ENCODE data around the gene RBM42. TPM values are rescaled to one million over a fixed set of nuclear protein-coding genes. Genes with fewer than 3 reads are reported as not detected.
A peak's percentile ranks its signal among the peaks of the same experiment; 100 is the strongest.

The RBM42 gene
- total RNA-seq, 4 donors from 2014 or later = 45.1 to 75.9 (median 65.0) TPM

- Histone ChIP-seq H3K9me3 (peaks cover 6% of the 10 kb centered on the region), H3K4me1 (peaks cover 9% of the 10 kb centered on the region), H3K4me3 (no peak overlapping the region), H3K36me3 (no peaks in the 10 kb centered on the region), H3K27me3 (no peaks in the 10 kb centered on the region), H3K27ac (no peak overlapping the region)
- WGBS = 91% methylated on average over 2 of the region's 2 CpGs
- TF ChIP-seq CTCF (IDR thresholded peaks at IDR 0.05) (no peak), POLR2AphosphoS5 (IDR thresholded peaks at IDR 0.05) (no peak), EP300 (IDR thresholded peaks at IDR 0.05) (no peak), POLR2A (IDR thresholded peaks at IDR 0.05) (no peak)
- no peak for DNase-seq (ENCODE audit: low spot score in 2 of 2)
These were observed 20.6 kb upstream of the RBM42 start for GRCh38 chr19:35608251-35608650.

- peaks cover 6% of the 10 kb centered on the region for H3K9me3 ChIP-seq
- no peak overlapping the region for H3K4me3 ChIP-seq
- peaks cover under 1% of the 10 kb centered on the region for H3K36me3 ChIP-seq
- no peak for TF ChIP-seq POLR2AphosphoS5 (IDR thresholded peaks at IDR 0.05)
- TF ChIP-seq CTCF (IDR thresholded peaks at IDR 0.05) = no peak
- TF ChIP-seq EP300 (IDR thresholded peaks at IDR 0.05) = no peak
- no peak for TF ChIP-seq POLR2A (IDR thresholded peaks at IDR 0.05)
- 74% methylated on average over 4 of the region's 6 CpGs for WGBS
- peaks cover 12% of the 10 kb centered on the region for H3K4me1 ChIP-seq
- no peak overlapping the region for H3K27ac ChIP-seq
- DNase-seq (ENCODE audit: low spot score in 2 of 2) = no peak
- H3K27me3 ChIP-seq = no peaks in the 10 kb centered on the region
These were observed 18.9 kb upstream of the RBM42 start for GRCh38 chr19:35609851-35610353.

GRCh38 chr19:35612224-35612558, 16.6 kb upstream of the RBM42 start:
- H3K27ac ChIP-seq = peak overlapping the region; percentile 3
- peaks cover 6% of the 10 kb centered on the region for H3K9me3 ChIP-seq
- H3K4me1 ChIP-seq = peaks cover 12% of the 10 kb centered on the region
- TF ChIP-seq POLR2AphosphoS5 (IDR thresholded peaks at IDR 0.05) (no peak), CTCF (IDR thresholded peaks at IDR 0.05) (no peak), POLR2A (IDR thresholded peaks at IDR 0.05) (no peak), EP300 (IDR thresholded peaks at IDR 0.05) (no peak)
- peak overlapping the region; percentile 76 for H3K4me3 ChIP-seq
- no peak for DNase-seq (ENCODE audit: low spot score in 2 of 2)
- peaks cover 24% of the 10 kb centered on the region for H3K36me3 ChIP-seq
- WGBS = 35% methylated on average over 9 of the region's 9 CpGs
- no peaks in the 10 kb centered on the region for H3K27me3 ChIP-seq

GRCh38 chr19:35612559-35613321, 16.1 kb upstream of the RBM42 start, which contains the start of gene HAUS5:
Gene HAUS5, plus strand, starts transcription at chr19:35612735. Its CDS starts 60 bp downstream, at chr19:35612795.
- H3K27me3 ChIP-seq = no peaks in the 10 kb centered on the region
- 0% methylated on average over 22 of the region's 47 CpGs for WGBS
- H3K4me3 ChIP-seq = peak within 1 kb of the TSS; percentile 76
- H3K4me1 ChIP-seq = peaks cover 12% of the 10 kb centered on the region
- DNase-seq (ENCODE audit: low spot score in 2 of 2) = peak; percentile 95 to 97
- H3K9me3 ChIP-seq = peaks cover 6% of the 10 kb centered on the region
- peak within 1 kb of the TSS; percentile 3 for H3K27ac ChIP-seq
- H3K36me3 ChIP-seq = peaks cover 28% of the 10 kb centered on the region
- peak; percentile 56 to 86 (median 73) for TF ChIP-seq POLR2AphosphoS5 (IDR thresholded peaks at IDR 0.05)
- peak in 1 of 2 donors; percentile 30 for TF ChIP-seq POLR2A (IDR thresholded peaks at IDR 0.05)
- TF ChIP-seq EP300 (IDR thresholded peaks at IDR 0.05) = no peak

GRCh38 chr19:35613574-35613973, 15.3 kb upstream of the RBM42 start:
- no peak for DNase-seq (ENCODE audit: low spot score in 2 of 2)
- no peak overlapping the region for H3K27ac ChIP-seq
- H3K9me3 ChIP-seq = no peaks in the 10 kb centered on the region
- no peak overlapping the region for H3K4me3 ChIP-seq
- peaks cover 36% of the 10 kb centered on the region for H3K36me3 ChIP-seq
- 67% methylated on average over 1 of the region's 1 CpG for WGBS
- peaks cover 12% of the 10 kb centered on the region for H3K4me1 ChIP-seq
- no peaks in the 10 kb centered on the region for H3K27me3 ChIP-seq
- TF ChIP-seq POLR2AphosphoS5 (IDR thresholded peaks at IDR 0.05) = no peak
- no peak for TF ChIP-seq CTCF (IDR thresholded peaks at IDR 0.05)
- no peak for TF ChIP-seq POLR2A (IDR thresholded peaks at IDR 0.05)
- TF ChIP-seq EP300 (IDR thresholded peaks at IDR 0.05) = no peak

Data from suprapubic skin (tissue), 4 donors.